ENCODE data around the gene CYTH3. TPM values are rescaled to one million over a fixed set of nuclear protein-coding genes. Genes with fewer than 3 reads are reported as not detected.

The CYTH3 gene
- total RNA-seq, result 28.2 and 40.3 TPM in 2 replicates

GRCh38 chr7:6272481-6273323 lies at the start of gene CYTH3:
Gene CYTH3 (minus strand): TSS chr7:6272624. CDS start chr7:6272507, 117 bp downstream.

Other genes with a start within 250 kb of the CYTH3 start
- under 0.01 TPM in 2 replicates for gene ANKRD61, start 241.2 kb downstream of the CYTH3 start, total RNA-seq
- 61.9 and 98.9 TPM in 2 replicates for gene EIF2AK1, start 213.4 kb downstream of the CYTH3 start, total RNA-seq
- gene USP42, start 167.7 kb downstream of the CYTH3 start, total RNA-seq, result 2.3 and 3.3 TPM in 2 replicates
- 19.6 and 27.9 TPM in 2 replicates for gene FAM220A, start 76.3 kb upstream of the CYTH3 start, total RNA-seq
- 32.7 and 87.8 TPM in 2 replicates for gene RAC1, start 101.9 kb upstream of the CYTH3 start, total RNA-seq
- 23.0 and 30.4 TPM in 2 replicates for gene DAGLB, start 175.3 kb upstream of the CYTH3 start, total RNA-seq
- gene KDELR2, start 211.5 kb upstream of the CYTH3 start, total RNA-seq, result 247 and 307 TPM in 2 replicates

All from regular cardiac myocyte (primary cell).